GM18951 (cell line): ENCODE data around the gene WBP2.
"Not testable (repeated sequence)": the region's sequence is repeated elsewhere in the genome, so short reads cannot be mapped to it uniquely, and the experiment has no call there.

Source experiments
- POLR2A ChIP-seq: IDR thresholded peaks from 4 replicates; pipeline ENCODE4 v1.6.1; 2011; ENCODE audit warnings: mild to moderate bottlenecking; ENCODE audit not compliant: insufficient read length, insufficient read depth; ENCODE audit errors: extremely low read depth
- in situ Hi-C: fragments of 300-500 bp; cut with MboI; formaldehyde crosslinking; loops from one replicate; pipeline ENCODE4 v1.12.0; 2022; ENCODE audit warnings: low sequenced_read_pairs, mixed read lengths, inconsistent platforms; ENCODE audit not compliant: unreplicated experiment

WBP2 gene

DNA sequence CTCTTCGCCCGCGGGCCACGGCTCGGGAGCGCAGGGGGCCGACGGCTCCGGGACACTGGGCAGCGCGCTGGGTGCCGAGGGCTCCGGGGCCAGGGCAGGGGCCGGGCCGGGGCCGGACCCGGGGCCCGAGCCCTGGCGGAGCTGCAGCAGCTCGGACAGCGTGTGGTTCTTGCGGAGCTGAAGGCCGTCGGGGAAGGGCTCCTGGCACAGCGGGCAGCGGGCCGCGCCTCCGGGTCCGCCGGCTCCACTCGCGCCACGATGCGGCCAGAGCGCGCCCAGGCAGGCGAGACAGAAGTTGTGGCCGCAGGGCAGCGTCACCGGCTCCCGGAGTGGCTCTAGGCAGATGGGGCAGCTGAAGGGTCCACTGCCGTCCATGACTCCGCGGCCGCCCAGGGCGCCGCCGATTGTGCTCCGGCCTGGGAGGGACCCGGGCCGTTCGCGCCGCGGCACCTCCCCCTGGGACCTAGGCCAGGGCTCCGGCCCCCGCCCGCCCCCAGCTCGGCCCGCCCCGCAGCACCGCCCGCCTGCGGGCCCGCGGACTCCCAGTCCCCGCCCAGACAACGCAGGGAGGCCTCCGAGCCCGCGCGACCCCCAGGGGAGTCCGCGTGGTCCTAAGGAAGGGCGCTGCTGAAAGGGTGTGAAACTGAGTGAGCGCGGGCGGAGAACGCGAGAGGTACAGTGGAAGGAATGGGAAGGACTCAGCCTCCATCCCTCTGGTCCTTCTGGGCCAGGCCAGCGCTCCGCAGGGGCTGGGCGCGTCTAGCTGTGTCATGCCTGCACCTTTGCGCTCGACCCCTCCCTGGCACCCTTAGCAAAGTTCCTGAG lies 23.3 kb upstream of the WBP2 start, which contains the start of gene TRIM47:
TRIM47 (minus strand) TSS at position 408 of the 825 bp plus-strand sequence; CDS start at position 375, 33 bp downstream.
- in situ Hi-C loops: no loop called here

DNA sequence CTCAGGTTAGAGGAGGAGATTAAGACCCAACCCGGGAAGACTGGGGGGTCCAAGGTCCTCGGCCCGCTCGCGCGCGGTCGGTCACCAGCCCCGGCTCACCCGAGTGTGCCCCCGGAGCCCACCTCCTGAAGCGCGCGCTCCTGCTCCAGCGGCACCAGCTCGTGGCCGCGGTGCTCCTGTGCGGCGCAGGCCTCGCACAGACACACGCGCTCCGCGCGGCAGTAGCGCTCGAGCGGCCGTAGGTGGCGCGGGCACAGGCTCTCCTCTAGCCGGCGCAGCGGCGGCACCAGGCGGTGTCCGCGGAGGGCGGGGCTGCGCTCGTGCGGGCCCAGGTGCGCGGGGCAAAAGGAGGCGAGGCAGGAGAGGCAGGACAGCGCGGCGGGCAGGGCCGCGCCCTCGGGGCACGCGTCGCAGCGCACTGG lies 22.6 kb upstream of the WBP2 start:
- in situ Hi-C loops: no loop called here
- TF ChIP-seq POLR2A: no peak

More for the DNA sequence above, 23.3 kb upstream of the WBP2 start, which contains the start of gene TRIM47:
- TF ChIP-seq POLR2A: no peak

DNA sequence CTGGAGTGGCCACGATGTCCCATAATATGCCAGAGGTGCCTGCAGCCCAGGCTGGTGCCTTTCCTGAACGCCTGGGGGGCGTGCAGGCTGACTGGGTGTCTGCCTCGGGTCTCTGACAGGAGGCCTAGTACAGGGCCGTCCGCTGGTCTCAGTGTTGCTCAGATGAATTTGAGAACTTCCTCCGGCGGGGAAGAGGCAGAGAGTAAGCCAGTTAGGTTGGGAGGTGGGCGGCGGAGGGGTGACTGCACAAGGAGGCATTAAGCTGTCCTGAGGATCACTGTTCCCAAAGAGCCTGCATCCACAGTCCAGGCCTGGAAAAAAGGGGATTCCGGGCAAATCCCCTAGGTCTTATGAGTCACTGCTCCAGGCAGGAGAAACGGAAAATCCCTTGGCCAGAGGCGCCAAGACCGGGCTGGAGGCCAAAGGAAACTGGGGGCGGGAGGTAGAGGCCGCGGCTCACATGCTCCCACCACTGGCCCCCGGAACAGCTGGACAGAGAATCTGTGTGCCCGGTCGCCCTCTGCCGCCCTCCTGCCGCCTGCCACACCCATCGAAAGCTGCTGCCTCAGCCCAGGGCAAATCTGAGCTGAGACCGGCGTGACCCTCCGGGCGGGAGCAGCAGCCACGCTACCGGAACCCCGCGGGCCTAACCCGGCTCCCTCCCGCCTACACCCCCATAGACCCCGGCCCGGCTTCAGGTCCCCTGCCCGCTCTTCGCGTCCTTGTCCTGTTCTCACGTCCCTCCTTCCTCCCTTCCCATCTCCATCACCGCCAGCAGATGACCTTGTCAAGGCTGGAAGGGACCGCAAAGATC lies 22.0 kb upstream of the WBP2 start:
- in situ Hi-C loops: no loop called here
- TF ChIP-seq POLR2A: no peak

DNA sequence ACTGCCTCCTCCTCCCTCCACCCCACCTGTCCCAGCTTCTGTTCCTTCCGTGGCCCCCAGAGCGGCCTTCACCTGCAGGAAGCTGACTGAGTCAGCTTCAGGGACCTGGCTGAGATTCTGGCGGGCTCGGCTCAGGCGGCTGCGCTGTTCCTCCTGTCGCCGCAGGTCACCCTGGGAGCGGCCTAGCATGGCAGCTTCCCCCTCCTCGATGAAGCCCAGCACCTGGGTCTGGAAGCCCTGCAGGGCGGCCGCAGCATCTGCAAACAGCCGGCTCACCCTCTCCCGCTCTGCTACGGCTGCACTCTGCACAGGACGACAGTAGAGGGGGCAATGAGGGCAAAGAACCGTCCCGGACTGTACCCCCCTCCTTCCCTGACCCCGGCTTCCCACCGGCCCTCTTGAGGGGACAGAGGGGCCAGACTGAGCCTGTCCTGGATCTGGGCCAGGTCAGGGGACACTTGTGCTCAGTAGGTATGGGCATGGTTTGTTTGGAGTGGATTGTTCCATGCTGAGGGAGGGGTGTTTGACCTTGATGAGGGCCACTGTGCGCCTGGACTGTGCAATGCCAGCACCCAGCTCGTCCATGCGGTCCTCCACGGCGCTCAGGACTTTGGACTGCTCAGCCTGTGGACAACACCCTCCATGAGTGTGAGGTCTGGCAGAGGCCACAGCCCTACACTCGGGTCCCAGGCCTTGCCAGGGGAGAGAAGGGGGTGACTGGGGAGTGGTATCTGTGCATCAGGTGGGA lies 21.2 kb upstream of the WBP2 start:
- in situ Hi-C loops: no loop called here
- peak; percentile 35 for TF ChIP-seq POLR2A

DNA sequence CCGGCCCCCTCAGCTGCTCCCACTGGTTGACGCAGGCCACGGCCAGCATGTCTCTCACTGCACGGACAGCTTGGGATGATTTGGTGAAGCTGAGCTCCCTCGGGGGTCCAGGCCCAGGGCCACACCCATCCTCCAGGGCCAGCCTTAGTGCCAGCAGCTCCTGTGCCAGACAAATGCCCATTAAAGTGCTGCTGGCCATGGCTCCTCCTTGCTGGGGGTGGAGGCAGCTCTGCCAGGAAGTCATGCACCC lies 20.7 kb upstream of the WBP2 start:
- in situ Hi-C loops: no loop called here
- TF ChIP-seq POLR2A: no peak

DNA sequence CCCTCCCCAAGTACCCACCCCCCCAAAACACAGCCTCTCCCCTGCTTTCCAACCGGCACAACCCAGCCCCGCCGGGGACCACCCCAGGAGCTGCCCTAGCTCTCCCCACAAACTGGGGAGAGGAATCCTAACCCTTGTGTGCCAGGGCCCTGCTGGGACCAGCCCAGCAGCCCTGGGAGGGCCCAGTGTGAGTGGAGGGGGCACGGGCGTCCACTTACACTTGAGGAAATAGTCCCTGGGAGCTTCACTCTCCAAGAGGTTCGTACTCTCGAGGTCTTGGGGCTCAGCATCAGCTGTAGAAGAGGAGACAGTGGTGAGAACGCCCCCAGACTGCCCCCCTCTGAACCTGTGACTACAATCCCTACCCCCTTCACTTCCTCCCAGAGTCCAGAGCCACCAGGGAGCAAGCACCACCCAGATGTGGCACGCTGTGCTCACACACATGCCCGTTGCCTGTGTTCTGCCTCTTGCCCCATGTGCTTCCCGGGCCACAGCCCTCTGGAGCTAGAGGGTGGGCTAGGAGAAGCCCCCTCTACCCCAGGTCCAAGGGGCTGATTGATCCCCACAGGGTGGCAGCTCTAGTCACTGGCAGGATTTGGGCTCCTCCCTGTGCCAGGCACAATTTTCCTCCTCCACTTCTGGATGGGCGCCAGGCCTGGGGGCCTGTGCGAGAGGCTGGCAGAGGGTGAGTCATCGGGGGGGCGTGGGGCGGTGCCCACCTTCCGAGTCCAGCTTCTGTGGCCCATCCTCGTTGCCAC lies 20.2 kb upstream of the WBP2 start:
- TF ChIP-seq POLR2A: no peak
- in situ Hi-C loops: no loop called here

DNA sequence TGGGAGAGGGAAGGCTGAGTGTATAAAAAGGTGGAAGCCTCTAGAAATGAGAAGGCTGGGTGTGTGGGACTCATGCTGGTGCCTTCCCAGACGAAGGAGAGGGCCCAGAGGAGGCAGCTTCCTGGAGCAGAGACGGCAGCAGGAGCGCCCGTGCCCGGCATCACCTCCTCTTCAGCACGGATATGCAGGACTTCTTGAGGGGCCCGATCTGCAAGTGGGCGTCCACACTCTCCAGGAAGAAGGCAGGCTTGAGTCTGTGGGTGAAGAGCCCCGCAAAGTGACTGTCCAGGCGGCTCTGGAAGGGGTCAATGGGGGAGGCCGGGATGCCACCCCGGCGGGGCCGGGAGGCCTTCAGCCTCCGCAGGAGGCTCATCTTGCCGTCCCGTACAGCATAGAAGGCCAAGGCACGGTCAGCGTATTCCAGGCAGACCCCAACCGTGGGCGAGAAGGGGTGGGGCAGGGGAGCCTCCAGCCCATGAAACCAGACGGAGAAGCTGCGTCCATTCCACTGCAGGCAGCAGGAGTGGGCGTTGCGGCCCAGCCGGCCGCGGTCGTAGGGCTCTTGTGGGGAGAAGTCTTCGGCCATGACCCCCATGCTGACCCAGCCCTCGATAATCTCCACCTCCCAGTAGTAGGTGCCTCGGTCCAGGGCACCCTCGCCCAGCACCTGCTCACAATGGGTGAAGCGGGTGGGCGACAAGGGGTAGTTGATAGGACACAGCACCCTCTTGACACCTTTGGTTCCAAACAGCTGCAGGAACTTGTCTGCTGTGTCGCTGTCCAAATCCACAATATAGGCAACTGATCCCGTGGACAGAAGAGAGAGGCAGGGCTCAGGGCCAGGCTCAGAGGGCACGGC lies 19.4 kb upstream of the WBP2 start:
- in situ Hi-C loops: no loop called here
- no peak for TF ChIP-seq POLR2A

DNA sequence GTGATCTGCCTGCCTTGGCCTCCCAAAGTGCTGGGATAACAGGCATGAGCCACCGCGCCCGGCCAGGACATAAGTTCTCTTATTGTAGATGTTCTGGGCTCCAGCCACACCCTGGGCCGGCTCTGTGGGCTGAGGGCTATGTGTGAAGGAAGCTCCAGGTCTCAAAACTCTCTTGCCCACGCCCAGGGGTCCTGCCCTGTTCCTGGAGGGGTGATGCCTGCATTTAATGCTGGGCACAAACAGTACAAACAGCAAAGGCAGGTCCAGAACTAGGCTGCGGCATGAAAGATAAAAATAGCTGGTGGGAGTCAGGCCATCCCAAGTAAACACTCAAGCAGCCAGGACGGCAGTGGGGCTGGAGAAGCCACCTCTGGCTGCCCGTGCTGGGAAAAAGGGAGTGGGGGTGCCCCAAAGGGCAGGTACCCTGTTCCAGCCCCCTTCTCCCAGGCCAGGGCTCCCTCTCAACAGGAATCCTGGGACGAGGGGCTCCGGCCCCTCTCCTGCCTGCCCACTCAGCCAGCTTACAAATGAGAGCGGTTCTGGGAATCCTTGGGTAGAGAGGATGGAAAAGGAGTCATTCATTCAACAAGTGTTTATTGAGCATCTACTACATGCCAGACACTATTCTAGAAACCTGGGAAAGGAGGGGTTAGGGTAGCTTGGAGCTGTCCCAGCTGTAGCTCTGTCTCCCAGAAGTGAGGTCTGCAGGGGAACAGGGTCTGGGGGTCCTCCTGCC lies 18.6 kb upstream of the WBP2 start:
- in situ Hi-C loops: no loop called here
- TF ChIP-seq POLR2A: no peak

DNA sequence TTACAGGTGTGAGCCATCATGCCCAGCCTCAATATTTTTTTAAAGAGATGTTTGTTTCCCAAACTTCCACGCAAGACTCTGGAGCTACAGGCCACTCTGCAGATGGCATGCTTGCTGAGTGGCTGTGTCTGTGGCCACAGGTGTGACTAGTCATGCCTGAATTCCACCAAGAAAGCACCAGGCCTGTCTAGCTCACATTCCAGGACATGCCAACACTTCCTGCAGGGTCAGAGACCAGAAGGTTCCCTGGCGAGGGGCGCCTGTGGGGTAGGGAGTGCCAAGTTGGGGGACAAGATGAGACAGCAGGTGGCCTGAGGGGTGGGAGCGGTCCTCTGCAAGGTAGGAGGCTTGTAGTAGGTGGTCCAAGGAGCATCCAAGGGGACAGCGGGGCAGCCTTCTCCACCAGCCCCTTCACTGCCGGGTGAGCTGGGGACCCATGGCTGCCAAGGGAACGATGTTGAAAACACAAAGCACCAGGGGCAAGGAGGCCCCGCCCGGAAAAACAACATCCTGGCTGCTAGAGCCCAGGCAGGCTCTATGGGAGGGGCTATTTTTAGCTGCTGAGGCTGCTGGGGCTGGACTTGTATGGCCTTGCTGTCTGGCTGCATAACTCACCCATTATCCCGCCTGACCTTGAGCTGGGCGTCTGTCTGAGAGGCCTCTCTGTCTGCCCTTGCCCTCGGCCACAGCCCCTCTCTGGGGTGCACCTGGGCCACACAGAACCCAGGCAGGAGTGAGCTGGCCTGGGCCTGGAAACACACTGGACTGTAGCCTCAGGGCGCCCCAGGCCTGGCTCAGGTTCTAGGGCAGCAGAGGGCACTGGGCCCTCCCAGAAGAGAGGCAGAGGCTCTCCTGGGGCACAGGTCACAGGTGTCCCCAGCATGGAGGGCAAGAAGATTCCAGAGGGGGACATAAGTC lies 17.6 kb upstream of the WBP2 start:
- no peak for TF ChIP-seq POLR2A
- in situ Hi-C loops: no loop called here

DNA sequence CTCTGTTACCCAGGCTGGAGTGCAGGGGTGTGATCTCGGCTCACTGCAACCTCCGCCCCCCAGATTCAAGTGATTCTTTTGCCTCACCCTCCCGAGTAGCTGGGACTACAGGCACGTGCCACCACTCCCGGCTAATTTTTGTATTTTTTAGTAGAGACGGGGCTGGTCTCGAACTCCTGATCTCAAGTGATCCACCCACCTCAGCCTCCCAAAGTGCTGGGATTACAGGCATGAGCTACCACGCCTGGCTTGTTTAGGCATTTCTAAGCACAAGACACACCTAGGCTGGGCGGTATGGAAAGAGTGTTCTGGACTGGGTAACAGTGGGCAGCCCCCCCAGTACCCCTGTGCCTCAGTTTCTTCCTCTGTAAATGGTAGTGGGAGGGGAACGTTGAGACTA lies 15.1 kb upstream of the WBP2 start:
- in situ Hi-C loops: not testable (repeated sequence)
